Measurements from ENCODE around the gene CLDN22. TPM values are rescaled to one million over a fixed set of nuclear protein-coding genes. Genes with fewer than 3 reads are reported as not detected.

Gene CLDN22
- polyA plus RNA-seq, 2 of the 4 experiments (the other 2 are of a cell fraction), result not detected

GRCh38 chr4:183306811-183307210 is 13.3 kb downstream of the CLDN22 start:
- Histone ChIP-seq H3K4me2 (no peak overlapping the region), H3K27ac (no peak overlapping the region), H3K9me3 (no peaks in the 10 kb centered on the region), H3K4me3 (no peak overlapping the region), H3K4me1 (no peaks in the 10 kb centered on the region)
- TF ChIP-seq HEYL (CRISPR knock-in tag; IDR thresholded peaks at IDR 0.05), result no peak
- no peak for TF ChIP-seq HDAC2 (IDR thresholded peaks at IDR 0.05)
- TF ChIP-seq TP53 (CRISPR knock-in tag; IDR thresholded peaks at IDR 0.05), result no peak
- TF ChIP-seq NPAS2 (CRISPR knock-in tag; IDR thresholded peaks at IDR 0.05; ENCODE audit: borderline replicate concordance), result no peak
- TF ChIP-seq HOXA7 (CRISPR knock-in tag; IDR thresholded peaks at IDR 0.05), result no peak
- no peak for TF ChIP-seq MYC (IDR thresholded peaks at IDR 0.05; ENCODE audit: borderline replicate concordance, low read length)
- no peak for TF ChIP-seq MAFK (IDR thresholded peaks at IDR 0.05; ENCODE audit: partially characterized antibody)
- TF ChIP-seq FOSL2 (IDR thresholded peaks at IDR 0.05), result no peak
- TF ChIP-seq FOSL2 (CRISPR knock-in tag; IDR thresholded peaks at IDR 0.05), result no peak
- no peak for TF ChIP-seq SMC3 (IDR thresholded peaks at IDR 0.05)
- no peak for TF ChIP-seq E2F6 (IDR thresholded peaks at IDR 0.05; ENCODE audit: borderline replicate concordance, low read depth)
- no peak for TF ChIP-seq ZFP36 (IDR thresholded peaks at IDR 0.05; ENCODE audit: borderline replicate concordance, partially characterized antibody)
- TF ChIP-seq EP300 (IDR thresholded peaks at IDR 0.05), result no peak
- no peak for TF ChIP-seq CBX2 (IDR thresholded peaks at IDR 0.05; ENCODE audit: borderline replicate concordance, low read depth)
- TF ChIP-seq PBX3 (IDR thresholded peaks at IDR 0.05), result no peak
- no peak for TF ChIP-seq POLR2AphosphoS2 (conservative IDR thresholded peaks at IDR 0.05; ENCODE audit: low read length)
- TF ChIP-seq ELK1 (IDR thresholded peaks at IDR 0.05; ENCODE audit: low read depth, low read length), result no peak
- TF ChIP-seq FOSB (CRISPR knock-in tag; IDR thresholded peaks at IDR 0.05), result no peak
- TF ChIP-seq ZSCAN20 (CRISPR knock-in tag; IDR thresholded peaks at IDR 0.05), result no peak
- TF ChIP-seq BCL3 (IDR thresholded peaks at IDR 0.05), result no peak
- POLR2A ChIA-PET, result no interaction called here
- FAIRE-seq, result no peak
- ATAC-seq, result no peak
- CTCF ChIA-PET, result no interaction called here
- WGBS (ENCODE audit: missing lambda C conversion rate), result 82% methylated on average over 3 of the region's 3 CpGs
- no peak for DNase-seq (ENCODE audit: low read depth in 1 of 2, low spot score in 1 of 2)

- DNase-seq (ENCODE audit: low read depth in 1 of 2, low spot score in 1 of 2) (no peak), ATAC-seq (no peak), FAIRE-seq (no peak)
- Histone ChIP-seq H3K9me3 (no peaks in the 10 kb centered on the region), H3K4me1 (no peaks in the 10 kb centered on the region), H3K27ac (no peak overlapping the region), H3K4me2 (no peak overlapping the region), H3K4me3 (no peak overlapping the region)
- ChIA-PET CTCF (no interaction called here), POLR2A (no interaction called here)
- no peak for TF ChIP-seq PHF8 (IDR thresholded peaks at IDR 0.05; ENCODE audit: borderline replicate concordance, low read depth)
- TF ChIP-seq ELK1 (IDR thresholded peaks at IDR 0.05; ENCODE audit: low read depth, low read length), result no peak
- TF ChIP-seq POLR2AphosphoS2 (conservative IDR thresholded peaks at IDR 0.05; ENCODE audit: low read length), result no peak
- 92% methylated on average over 2 of the region's 2 CpGs for WGBS (ENCODE audit: missing lambda C conversion rate)
These were observed 15.5 kb downstream of the CLDN22 start for GRCh38 chr4:183304538-183304937.
